ENCODE results near the gene SP140.
"Not testable (repeated sequence)": the region's sequence is repeated elsewhere in the genome, so short reads cannot be mapped to it uniquely, and the experiment has no call there.

The SP140 gene

GRCh38 chr2:230326453-230327417, 101.2 kb downstream of the SP140 start, which contains the start of gene SP140L:
Gene SP140L, plus strand, starts transcription at chr2:230327193. Its CDS starts 77 bp downstream, at chr2:230327270.
- peak; percentile 90 for DNase-seq (ENCODE audit: low read depth)

DNA sequence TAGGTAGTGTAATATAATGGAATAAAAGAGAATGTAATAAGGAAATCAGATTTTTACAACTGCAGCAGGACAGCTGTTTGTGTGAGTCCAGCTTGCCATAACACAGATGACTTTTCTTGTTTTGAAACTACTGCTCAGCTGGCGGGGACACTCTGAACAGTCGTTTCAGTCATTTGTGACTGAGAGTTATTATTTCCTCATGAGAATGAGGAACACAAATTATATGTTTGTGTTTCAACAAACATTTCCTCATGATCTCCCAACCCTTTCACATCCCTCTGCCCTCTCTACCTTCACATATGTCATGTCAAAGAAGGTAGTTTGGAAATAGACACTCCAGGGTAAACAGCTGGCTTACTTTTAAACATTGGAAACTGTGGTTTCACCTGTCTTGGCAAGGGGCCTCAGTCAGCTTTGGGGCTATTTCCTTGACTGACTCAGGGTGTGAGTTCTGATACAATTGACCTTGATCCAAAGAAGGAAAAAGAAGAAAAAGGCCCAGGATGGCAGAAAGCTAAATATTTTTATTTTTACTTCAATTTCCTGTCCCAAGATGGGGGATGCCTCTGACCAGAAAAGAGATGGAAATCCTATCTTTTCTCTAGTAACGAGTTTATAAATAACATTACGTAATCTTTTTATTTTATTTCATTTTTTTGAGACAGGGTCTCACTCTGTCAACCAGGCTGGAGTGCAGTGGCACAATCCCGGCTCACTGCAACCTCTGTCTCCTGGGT, 102.0 kb downstream of the SP140 start:
- no peak for DNase-seq (ENCODE audit: low read depth)

- no peak for DNase-seq (ENCODE audit: low read depth)
Observed at GRCh38 chr2:230328155-230328458, 102.6 kb downstream of the SP140 start.

- DNase-seq (ENCODE audit: low read depth): no peak
Observed at GRCh38 chr2:230329946-230330605, 104.5 kb downstream of the SP140 start.

DNA sequence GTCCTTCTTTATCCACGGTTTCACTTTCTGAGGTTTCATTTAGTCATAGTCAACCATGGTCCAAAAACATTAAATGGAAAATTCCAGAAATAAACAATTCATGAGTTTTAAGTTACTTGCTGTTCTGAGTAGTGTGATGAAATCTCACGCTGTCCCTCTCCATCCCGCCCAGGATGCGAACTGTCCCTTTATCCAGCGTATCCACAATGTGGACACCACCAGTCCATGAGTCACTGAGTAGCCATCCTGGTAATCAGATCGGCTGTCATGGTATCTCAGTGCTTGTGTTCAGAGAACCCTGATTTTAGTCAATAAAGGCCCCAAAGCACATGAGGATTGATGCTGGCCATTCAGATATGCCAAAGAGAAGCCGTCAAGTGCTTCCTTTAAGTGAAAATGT, 105.2 kb downstream of the SP140 start:
- peak; percentile 73 for DNase-seq (ENCODE audit: low read depth)

- DNase-seq (ENCODE audit: low read depth): peak; percentile 51
Observed at GRCh38 chr2:230335461-230335863, 109.9 kb downstream of the SP140 start.

- DNase-seq (ENCODE audit: low read depth): no peak
Observed at GRCh38 chr2:230335864-230336506, 110.4 kb downstream of the SP140 start.

- not testable (repeated sequence) for DNase-seq (ENCODE audit: low read depth)
Observed at GRCh38 chr2:230341936-230342528, 116.5 kb downstream of the SP140 start.

DNA sequence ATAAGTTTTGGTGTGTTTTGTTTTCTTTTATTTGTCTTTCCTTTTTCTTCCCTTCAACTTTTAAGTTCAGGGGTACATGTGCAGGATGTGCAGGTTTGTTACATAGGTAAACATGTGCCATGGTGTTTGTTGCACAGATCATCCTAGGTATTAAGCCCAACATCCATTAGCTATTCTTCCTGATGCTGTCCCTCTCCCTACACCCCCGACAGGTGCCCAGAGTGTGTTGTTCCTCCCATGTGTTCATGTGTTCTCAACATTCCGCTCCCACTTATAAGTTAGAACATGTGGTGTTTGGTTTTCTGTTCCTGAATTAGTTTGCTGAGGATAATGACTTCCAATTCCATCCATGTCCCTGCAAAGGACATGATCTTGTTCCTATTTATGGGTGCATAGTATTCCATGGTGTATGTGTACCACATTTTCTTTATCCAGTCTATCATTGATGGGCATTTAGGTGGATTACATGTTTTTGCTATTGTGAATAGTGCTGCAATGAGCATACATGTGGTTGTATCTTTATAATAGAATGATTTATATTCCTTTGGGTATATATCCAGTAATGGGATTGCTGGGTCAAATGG, 117.6 kb downstream of the SP140 start:
- DNase-seq (ENCODE audit: low read depth): not testable (repeated sequence)

DNA sequence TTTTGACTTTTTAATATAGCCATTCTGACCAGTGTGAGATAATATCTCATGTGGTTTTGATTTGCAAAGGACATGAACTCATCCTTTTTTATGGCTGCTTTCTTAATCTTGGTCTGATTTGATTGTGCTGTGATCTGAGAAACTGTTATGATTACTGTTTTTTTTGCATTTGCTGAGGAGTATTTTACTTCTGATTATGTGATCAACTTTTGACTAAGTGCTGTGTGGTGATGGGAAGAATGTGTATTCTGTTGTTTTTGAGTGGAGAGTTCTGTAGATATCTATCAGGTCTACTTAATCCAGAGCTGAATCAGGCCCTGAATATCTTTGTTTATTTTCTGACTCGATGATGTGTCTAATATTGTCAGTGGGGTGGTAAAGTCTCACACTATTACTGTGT, 118.2 kb downstream of the SP140 start:
- DNase-seq (ENCODE audit: low read depth): peak; percentile 76

DNA sequence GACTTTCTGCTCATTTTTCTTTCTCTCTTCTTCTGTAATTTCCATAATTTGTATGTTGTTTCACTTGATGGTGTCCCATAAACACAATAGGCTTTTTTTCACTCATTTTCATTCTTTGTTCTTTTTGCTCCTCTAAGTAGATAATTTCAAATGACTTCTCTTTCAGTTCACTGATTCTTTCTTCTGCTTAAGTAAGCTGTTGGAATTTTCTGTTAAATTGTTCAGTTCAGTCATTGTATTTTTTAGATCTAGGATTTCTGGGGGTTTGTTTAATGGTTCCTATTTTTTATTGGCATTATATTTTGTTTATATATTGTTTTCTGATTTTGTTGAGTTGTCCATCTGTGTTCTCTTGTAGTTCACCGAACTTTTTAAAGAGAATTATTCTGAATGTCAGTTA, 120.9 kb downstream of the SP140 start:
- no peak for DNase-seq (ENCODE audit: low read depth)

- no peak for DNase-seq (ENCODE audit: low read depth)
Observed at GRCh38 chr2:230346921-230347533, 121.5 kb downstream of the SP140 start.

DNA sequence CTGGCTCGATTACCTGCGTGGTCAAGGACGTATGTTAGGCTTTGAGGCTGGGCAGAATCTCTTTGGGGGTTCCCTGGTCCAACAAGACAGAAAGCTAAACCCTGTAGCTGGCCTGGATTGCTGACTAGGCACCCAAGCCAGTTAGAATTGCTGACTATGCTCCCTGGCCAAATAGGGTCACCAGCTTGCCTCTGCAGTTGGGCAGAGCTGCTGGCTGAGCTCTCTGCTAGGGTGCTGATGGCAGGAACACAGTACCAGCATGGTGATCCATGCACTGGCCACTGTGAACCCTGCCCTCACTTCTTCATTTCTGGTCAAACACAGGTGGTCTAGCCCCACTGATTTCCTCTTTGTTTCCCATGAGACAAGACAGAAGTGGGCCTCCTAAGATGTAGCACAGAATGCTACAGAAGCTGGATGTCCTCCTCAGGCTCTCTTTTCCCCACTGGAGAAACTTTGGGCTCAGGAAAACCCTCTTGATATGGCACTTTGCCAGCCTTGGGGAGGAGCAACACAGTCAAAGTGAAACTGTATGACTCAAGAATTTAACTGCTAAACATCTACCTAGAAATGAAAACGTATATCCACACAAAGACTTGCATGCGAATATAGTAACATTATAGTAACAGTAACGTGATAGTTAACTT, 122.2 kb downstream of the SP140 start:
- peak; percentile 34 for DNase-seq (ENCODE audit: low read depth)

DNA sequence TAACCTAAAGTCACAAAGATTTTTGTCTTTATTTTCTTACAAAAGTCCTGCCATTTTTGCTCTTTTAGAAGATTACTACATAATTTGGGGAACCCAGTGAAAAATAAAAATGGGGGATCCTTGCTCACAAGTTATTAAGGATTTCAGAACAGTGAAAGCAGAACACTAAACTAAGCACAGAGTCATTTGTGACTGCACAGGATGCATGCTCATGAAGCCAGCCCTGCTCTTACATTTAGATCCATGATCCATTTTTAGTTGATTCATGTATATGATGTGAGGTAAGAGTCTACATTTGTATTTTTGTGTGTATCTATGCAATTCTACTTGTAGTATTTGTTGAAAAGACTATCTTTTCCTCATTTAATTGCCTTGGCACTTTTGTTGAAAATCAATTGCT, 123.3 kb downstream of the SP140 start:
- DNase-seq (ENCODE audit: low read depth): no peak

GRCh38 chr2:230356084-230356483, 130.5 kb downstream of the SP140 start:
- peak; percentile 45 for DNase-seq (ENCODE audit: low read depth)

DNA sequence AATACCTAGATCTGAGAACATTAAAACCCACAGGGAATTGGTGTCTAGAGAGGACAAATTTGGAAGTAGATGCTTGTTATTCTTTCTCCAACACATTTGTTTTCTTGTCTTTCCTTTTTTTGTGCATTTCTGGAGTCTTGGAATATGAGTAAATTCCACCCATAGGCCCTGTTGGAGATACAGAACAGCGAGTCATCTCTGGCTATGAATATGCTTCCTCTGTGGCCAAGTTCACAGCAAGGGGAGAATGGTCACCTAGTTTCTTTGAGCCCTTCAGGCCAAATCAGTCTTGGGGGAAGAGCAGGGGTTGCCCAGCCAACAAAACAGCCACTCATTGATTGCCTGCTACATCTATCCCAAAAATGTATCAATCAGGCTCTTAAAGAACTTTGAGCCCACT, 132.8 kb downstream of the SP140 start:
- peak; percentile 81 for DNase-seq (ENCODE audit: low read depth)

- no peak for DNase-seq (ENCODE audit: low read depth)
Observed at GRCh38 chr2:230360028-230360427, 134.5 kb downstream of the SP140 start.

- no peak for DNase-seq (ENCODE audit: low read depth)
Observed at GRCh38 chr2:230362030-230362691, 136.6 kb downstream of the SP140 start.

Measured in EH (cell line).